Rectal smooth muscle tissue (tissue), 1 donor: ENCODE results near the gene SHROOM3.

Source experiments
- H3K27ac ChIP-seq: one replicate; pipeline ENCODE4 v1.7.0; 2013; ENCODE audit warnings: low read depth, low read length, inconsistent platforms
- H3K27me3 ChIP-seq: one replicate; pipeline ENCODE4 v1.7.0; 2013; ENCODE audit warnings: low read length; ENCODE audit not compliant: control insufficient read depth, insufficient read depth
- H3K36me3 ChIP-seq: one replicate; pipeline ENCODE4 v1.7.0; 2013; ENCODE audit warnings: low read length; ENCODE audit not compliant: control insufficient read depth, insufficient read depth
- H3K4me1 ChIP-seq: one replicate; pipeline ENCODE4 v1.7.0; 2013; ENCODE audit warnings: low read length; ENCODE audit not compliant: control insufficient read depth, insufficient read depth
- H3K4me3 ChIP-seq: one replicate; pipeline ENCODE4 v1.7.0; 2013; ENCODE audit warnings: low read length
- H3K9ac ChIP-seq: one replicate; pipeline ENCODE4 v1.7.0; 2013; ENCODE audit warnings: low read length

Gene SHROOM3

GRCh38 chr4:76504613-76505465 is 69.8 kb downstream of the SHROOM3 start:
- H3K27me3 ChIP-seq: no peaks in the 10 kb centered on the region
- H3K4me3 ChIP-seq: no peak overlapping the region
- H3K27ac ChIP-seq: no peak overlapping the region
- H3K4me1 ChIP-seq: no peaks in the 10 kb centered on the region
- H3K9ac ChIP-seq: no peak overlapping the region
- H3K36me3 ChIP-seq: no peaks in the 10 kb centered on the region

- Histone ChIP-seq H3K27ac (no peak overlapping the region), H3K4me3 (no peak overlapping the region), H3K4me1 (no peaks in the 10 kb centered on the region), H3K27me3 (no peaks in the 10 kb centered on the region), H3K36me3 (no peaks in the 10 kb centered on the region), H3K9ac (no peak overlapping the region)
These were observed 76.9 kb downstream of the SHROOM3 start for GRCh38 chr4:76511947-76512346.

- Histone ChIP-seq H3K4me3 (no peak overlapping the region), H3K36me3 (no peaks in the 10 kb centered on the region), H3K4me1 (no peaks in the 10 kb centered on the region), H3K9ac (no peak overlapping the region), H3K27me3 (no peaks in the 10 kb centered on the region), H3K27ac (no peak overlapping the region)
These were observed 78.5 kb downstream of the SHROOM3 start for GRCh38 chr4:76513482-76513881.

GRCh38 chr4:76514087-76514486 is 79.1 kb downstream of the SHROOM3 start:
- H3K4me1 ChIP-seq: no peaks in the 10 kb centered on the region
- no peaks in the 10 kb centered on the region for H3K27me3 ChIP-seq

GRCh38 chr4:76515975-76516843 is 81.2 kb downstream of the SHROOM3 start:
- Histone ChIP-seq H3K4me3 (no peak overlapping the region), H3K9ac (no peak overlapping the region), H3K27ac (no peak overlapping the region)

More at GRCh38 chr4:76514087-76514486, 79.1 kb downstream of the SHROOM3 start:
- Histone ChIP-seq H3K27ac (no peak overlapping the region), H3K4me3 (no peak overlapping the region), H3K9ac (no peak overlapping the region), H3K36me3 (no peaks in the 10 kb centered on the region)

GRCh38 chr4:76518241-76518640 is 83.2 kb downstream of the SHROOM3 start:
- H3K4me3 ChIP-seq: no peak overlapping the region
- H3K27me3 ChIP-seq: no peaks in the 10 kb centered on the region
- H3K27ac ChIP-seq: no peak overlapping the region
- H3K4me1 ChIP-seq: no peaks in the 10 kb centered on the region
- H3K9ac ChIP-seq: no peak overlapping the region
- no peaks in the 10 kb centered on the region for H3K36me3 ChIP-seq

More at GRCh38 chr4:76515975-76516843, 81.2 kb downstream of the SHROOM3 start:
- Histone ChIP-seq H3K27me3 (no peaks in the 10 kb centered on the region), H3K4me1 (no peaks in the 10 kb centered on the region), H3K36me3 (no peaks in the 10 kb centered on the region)

- Histone ChIP-seq H3K4me1 (no peaks in the 10 kb centered on the region), H3K27ac (no peak overlapping the region), H3K27me3 (no peaks in the 10 kb centered on the region), H3K4me3 (no peak overlapping the region), H3K9ac (no peak overlapping the region), H3K36me3 (no peaks in the 10 kb centered on the region)
These were observed 88.6 kb downstream of the SHROOM3 start for GRCh38 chr4:76523593-76523992.

- H3K4me3 ChIP-seq: no peak overlapping the region
- H3K9ac ChIP-seq: no peak overlapping the region
- no peaks in the 10 kb centered on the region for H3K27me3 ChIP-seq
- H3K27ac ChIP-seq: no peak overlapping the region
- no peaks in the 10 kb centered on the region for H3K36me3 ChIP-seq
- H3K4me1 ChIP-seq: no peaks in the 10 kb centered on the region
These were observed 90.7 kb downstream of the SHROOM3 start for GRCh38 chr4:76525751-76526150.

- Histone ChIP-seq H3K9ac (no peak overlapping the region), H3K36me3 (no peaks in the 10 kb centered on the region), H3K27ac (peak overlapping the region; percentile 6), H3K4me3 (no peak overlapping the region), H3K27me3 (no peaks in the 10 kb centered on the region), H3K4me1 (no peaks in the 10 kb centered on the region)
These were observed 91.6 kb downstream of the SHROOM3 start for GRCh38 chr4:76526585-76526990.

- H3K4me1 ChIP-seq: no peaks in the 10 kb centered on the region
- no peak overlapping the region for H3K27ac ChIP-seq
These were observed 92.6 kb downstream of the SHROOM3 start for GRCh38 chr4:76527666-76528065.

GRCh38 chr4:76531597-76531996 is 96.6 kb downstream of the SHROOM3 start:
- H3K4me3 ChIP-seq: no peak overlapping the region
- no peak overlapping the region for H3K27ac ChIP-seq
- no peaks in the 10 kb centered on the region for H3K4me1 ChIP-seq
- no peaks in the 10 kb centered on the region for H3K36me3 ChIP-seq
- H3K9ac ChIP-seq: no peak overlapping the region
- no peaks in the 10 kb centered on the region for H3K27me3 ChIP-seq

More at GRCh38 chr4:76527666-76528065, 92.6 kb downstream of the SHROOM3 start:
- no peak overlapping the region for H3K4me3 ChIP-seq
- no peak overlapping the region for H3K9ac ChIP-seq
- H3K27me3 ChIP-seq: no peaks in the 10 kb centered on the region
- H3K36me3 ChIP-seq: no peaks in the 10 kb centered on the region

- H3K4me1 ChIP-seq: no peaks in the 10 kb centered on the region
- no peak overlapping the region for H3K9ac ChIP-seq
- no peaks in the 10 kb centered on the region for H3K27me3 ChIP-seq
- H3K4me3 ChIP-seq: no peak overlapping the region
- no peaks in the 10 kb centered on the region for H3K36me3 ChIP-seq
- no peak overlapping the region for H3K27ac ChIP-seq
These were observed 97.8 kb downstream of the SHROOM3 start for GRCh38 chr4:76532805-76533204.
